Brain microvascular endothelial cell (primary cell): ENCODE measurements around the gene MDH1.

Experiments
- DNase-seq: peaks from one replicate; pipeline ENCODE4 v3.0.0-alpha.2; 2020
- H3K27ac ChIP-seq: fragments of 250-450 bp; sonication (Bioruptor Pico); 2 replicates; pipeline ENCODE4 v1.5.1; 2020; ENCODE audit warnings: mild to moderate bottlenecking, moderate library complexity
- H3K27me3 ChIP-seq: fragments of 250-450 bp; sonication (Bioruptor Pico); replicated peaks from 2 replicates; pipeline ENCODE4 v1.5.1; 2020; ENCODE audit warnings: mild to moderate bottlenecking
- H3K36me3 ChIP-seq: fragments of 250-450 bp; sonication (Bioruptor Pico); replicated peaks from 2 replicates; pipeline ENCODE4 v1.5.1; 2020; ENCODE audit warnings: mild to moderate bottlenecking
- H3K4me3 ChIP-seq: 2 replicates; pipeline ENCODE4 v1.5.1; 2011; ENCODE audit warnings: low read depth, mild to moderate bottlenecking, control low read depth, low read length, moderate library complexity
- CTCF ChIP-seq: IDR thresholded peaks from 2 replicates; pipeline ENCODE4 v1.5.1; 2011; ENCODE audit warnings: low read depth, mild to moderate bottlenecking, moderate library complexity, low read length, control low read depth, inconsistent platforms; ENCODE audit errors: missing control alignments
- in situ Hi-C: cut with HindIII; loops from 2 replicates; pipeline ENCODE4 v1.10.0; 2017; ENCODE audit warnings: low sequenced_read_pairs, low pct_ligation_motif_present

Gene MDH1

GRCh38 chr2:63588385-63589147 lies at the start of gene MDH1, which contains the start of gene WDPCP:
Gene MDH1, plus strand, starts transcription at chr2:63588963. Its CDS starts 81 bp downstream, at chr2:63589044.
Gene WDPCP, minus strand, starts transcription at chr2:63588477. Its CDS starts 206 bp downstream, at chr2:63588271.
- in situ Hi-C loops: no loop called here
- Histone ChIP-seq H3K27ac (peak within 1 kb of the TSS; percentile 72), H3K36me3 (no peaks in the 10 kb centered on the region), H3K27me3 (no peaks in the 10 kb centered on the region), H3K4me3 (peak within 1 kb of the TSS; percentile 90)
- no peak for TF ChIP-seq CTCF
- DNase-seq: peak; percentile 99

- no peak for DNase-seq
- in situ Hi-C loops: no loop called here
- H3K27me3 ChIP-seq: no peaks in the 10 kb centered on the region
- H3K27ac ChIP-seq: no peak overlapping the region
- no peak overlapping the region for H3K4me3 ChIP-seq
- no peak for TF ChIP-seq CTCF
- H3K36me3 ChIP-seq: no peaks in the 10 kb centered on the region
Measured at GRCh38 chr2:63539416-63540162, 49.2 kb upstream of the MDH1 start.

GRCh38 chr2:63544017-63544627 lies 44.6 kb upstream of the MDH1 start:
- H3K4me3 ChIP-seq: no peak overlapping the region
- H3K36me3 ChIP-seq: no peaks in the 10 kb centered on the region
- H3K27me3 ChIP-seq: no peaks in the 10 kb centered on the region
- in situ Hi-C loops: no loop called here
- H3K27ac ChIP-seq: no peak overlapping the region
- no peak for DNase-seq
- TF ChIP-seq CTCF: peak; percentile 41

GRCh38 chr2:63545023-63545422 lies 43.7 kb upstream of the MDH1 start:
- in situ Hi-C loops: no loop called here
- TF ChIP-seq CTCF: no peak
- no peak overlapping the region for H3K4me3 ChIP-seq
- H3K27me3 ChIP-seq: no peaks in the 10 kb centered on the region
- DNase-seq: no peak
- no peak overlapping the region for H3K27ac ChIP-seq
- no peaks in the 10 kb centered on the region for H3K36me3 ChIP-seq

GRCh38 chr2:63553049-63553448 lies 35.7 kb upstream of the MDH1 start:
- Histone ChIP-seq H3K27ac (no peak overlapping the region), H3K27me3 (no peaks in the 10 kb centered on the region), H3K36me3 (no peaks in the 10 kb centered on the region), H3K4me3 (no peak overlapping the region)
- peak; percentile 69 for DNase-seq
- in situ Hi-C loops: no loop called here
- TF ChIP-seq CTCF: no peak
